ENCODE measurements around the gene NRXN3. TPM values are rescaled to one million over a fixed set of nuclear protein-coding genes. Genes with fewer than 3 reads are reported as not detected.

The NRXN3 gene
- total RNA-seq, 4 donors from 2014 or later = 0.04 to 0.16 TPM; not detected in 2

DNA sequence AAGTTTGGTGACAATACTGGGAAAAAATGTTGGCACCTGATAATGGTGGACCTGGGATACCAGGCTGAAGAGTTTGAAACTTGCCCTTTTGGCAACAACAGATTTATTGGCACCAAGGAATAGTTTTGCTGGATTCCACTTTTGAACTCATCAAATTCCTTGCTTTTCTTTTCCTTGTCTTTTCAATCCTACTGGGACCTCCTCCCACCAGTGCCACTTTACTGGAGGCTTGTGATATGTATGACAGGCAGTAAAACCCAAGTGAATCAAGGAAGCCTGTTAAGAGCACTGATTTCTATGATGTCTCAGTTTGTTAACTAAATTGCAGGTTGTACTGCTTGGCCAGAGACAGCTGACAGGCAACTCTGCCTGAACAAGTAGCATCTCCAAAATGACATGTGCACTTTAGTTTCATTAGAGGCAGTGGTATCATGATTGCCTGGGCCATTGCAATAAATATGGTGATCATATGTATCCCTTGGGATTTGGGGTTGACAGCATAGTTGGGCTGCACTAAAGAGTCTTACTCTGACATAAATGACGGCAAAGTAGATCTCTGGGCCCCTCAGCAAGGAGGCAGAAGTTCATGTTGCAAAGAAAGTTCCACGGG lies 1475.7 kb downstream of the NRXN3 start:
- H3K27ac ChIP-seq = no peak overlapping the region
- H3K4me1 ChIP-seq = no peaks in the 10 kb centered on the region
- ATAC-seq (no peak), DNase-seq (no peak)
- intact Hi-C loops (cut with DNase I; ENCODE audit: low total_unique reads) = no loop called here
- in situ Hi-C loops (cut with MboI; ENCODE audit: low sequenced_read_pairs in 4 of 4) = no loop called here
- H3K4me3 ChIP-seq = no peak overlapping the region
- H3K27me3 ChIP-seq = no peaks in the 10 kb centered on the region
- TF ChIP-seq, protein P1, sequence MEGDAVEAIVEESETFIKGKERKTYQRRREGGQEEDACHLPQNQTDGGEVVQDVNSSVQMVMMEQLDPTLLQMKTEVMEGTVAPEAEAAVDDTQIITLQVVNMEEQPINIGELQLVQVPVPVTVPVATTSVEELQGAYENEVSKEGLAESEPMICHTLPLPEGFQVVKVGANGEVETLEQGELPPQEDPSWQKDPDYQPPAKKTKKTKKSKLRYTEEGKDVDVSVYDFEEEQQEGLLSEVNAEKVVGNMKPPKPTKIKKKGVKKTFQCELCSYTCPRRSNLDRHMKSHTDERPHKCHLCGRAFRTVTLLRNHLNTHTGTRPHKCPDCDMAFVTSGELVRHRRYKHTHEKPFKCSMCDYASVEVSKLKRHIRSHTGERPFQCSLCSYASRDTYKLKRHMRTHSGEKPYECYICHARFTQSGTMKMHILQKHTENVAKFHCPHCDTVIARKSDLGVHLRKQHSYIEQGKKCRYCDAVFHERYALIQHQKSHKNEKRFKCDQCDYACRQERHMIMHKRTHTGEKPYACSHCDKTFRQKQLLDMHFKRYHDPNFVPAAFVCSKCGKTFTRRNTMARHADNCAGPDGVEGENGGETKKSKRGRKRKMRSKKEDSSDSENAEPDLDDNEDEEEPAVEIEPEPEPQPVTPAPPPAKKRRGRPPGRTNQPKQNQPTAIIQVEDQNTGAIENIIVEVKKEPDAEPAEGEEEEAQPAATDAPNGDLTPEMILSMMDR (IDR thresholded peaks at IDR 0.05 in 4 of 5, conservative IDR thresholded peaks at IDR 0.05 in 1 of 5) = no peak
- no peak for TF ChIP-seq POLR2A (IDR thresholded peaks at IDR 0.05)
- no peaks in the 10 kb centered on the region for H3K36me3 ChIP-seq
- H3K9me3 ChIP-seq = no peaks in the 10 kb centered on the region

DNA sequence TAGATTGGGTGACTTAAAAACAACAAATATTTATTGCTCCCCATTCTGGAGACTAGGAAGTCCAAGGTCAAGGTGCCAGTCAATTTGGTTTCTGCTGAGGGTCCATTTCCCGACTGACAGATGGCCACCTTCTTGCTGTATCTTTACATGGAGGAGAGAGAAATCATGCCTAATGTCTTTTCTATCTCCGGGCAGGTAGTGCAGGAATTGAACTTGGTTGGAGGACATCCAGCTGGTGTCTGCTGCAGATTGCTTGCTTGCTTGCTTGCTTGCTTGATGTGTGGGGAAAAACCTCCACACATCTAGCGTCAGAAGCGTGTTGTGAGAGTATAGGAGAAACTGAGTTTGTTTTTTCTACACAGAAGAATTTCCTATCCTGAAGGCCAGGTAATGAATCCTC lies 1479.7 kb downstream of the NRXN3 start:
- H3K27me3 ChIP-seq = no peaks in the 10 kb centered on the region
- no peaks in the 10 kb centered on the region for H3K9me3 ChIP-seq
- H3K36me3 ChIP-seq = no peaks in the 10 kb centered on the region
- H3K27ac ChIP-seq = no peak overlapping the region
- in situ Hi-C loops (cut with MboI; ENCODE audit: low sequenced_read_pairs in 4 of 4) = no loop called here
- DNase-seq = no peak
- no peaks in the 10 kb centered on the region for H3K4me1 ChIP-seq
- no peak for ATAC-seq
- intact Hi-C loops (cut with DNase I; ENCODE audit: low total_unique reads) = no loop called here
- TF ChIP-seq POLR2A (IDR thresholded peaks at IDR 0.05) = no peak
- TF ChIP-seq, protein P1 (IDR thresholded peaks at IDR 0.05 in 4 of 5, conservative IDR thresholded peaks at IDR 0.05 in 1 of 5) = no peak
- H3K4me3 ChIP-seq = no peak overlapping the region

DNA sequence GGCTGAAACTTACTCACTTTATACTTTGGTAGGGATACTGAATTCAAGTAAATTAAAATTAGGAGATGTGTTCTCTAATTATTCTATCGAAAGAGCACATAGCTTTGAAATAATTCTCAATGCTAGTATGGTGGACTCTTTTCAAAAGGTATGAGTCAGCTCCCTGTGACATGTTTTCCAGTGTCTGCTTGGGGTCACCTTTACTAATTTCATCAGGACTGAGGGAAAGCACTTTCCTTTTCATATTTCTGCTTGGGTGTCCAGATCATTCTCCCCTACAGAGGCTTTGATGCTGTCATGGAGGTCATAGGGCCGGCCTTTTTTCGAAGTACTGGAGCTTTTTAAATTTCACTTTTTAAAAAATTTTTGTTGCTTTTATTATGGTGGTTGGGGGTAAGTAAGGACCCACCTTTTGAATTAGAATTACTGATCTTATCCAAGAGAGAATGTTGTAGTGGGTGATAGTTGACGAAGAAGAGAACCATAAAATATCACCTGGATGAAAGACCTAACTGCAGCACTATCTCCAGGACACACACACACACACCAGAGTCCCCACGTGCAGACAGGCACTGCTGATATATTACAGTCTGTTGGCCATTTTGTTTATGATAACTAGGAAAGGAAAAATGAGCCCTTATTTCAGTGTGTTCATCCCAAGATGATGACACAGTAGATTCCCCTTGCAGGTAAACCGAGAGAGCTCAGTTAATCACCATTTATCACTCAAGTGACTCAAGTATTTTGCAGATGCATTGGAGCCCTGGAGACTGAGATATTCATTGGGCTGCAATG lies 1482.5 kb downstream of the NRXN3 start:
- no peak for DNase-seq
- H3K27ac ChIP-seq = no peak overlapping the region
- in situ Hi-C loops (cut with MboI; ENCODE audit: low sequenced_read_pairs in 4 of 4) = no loop called here
- intact Hi-C loops (cut with DNase I; ENCODE audit: low total_unique reads) = no loop called here
- no peaks in the 10 kb centered on the region for H3K36me3 ChIP-seq
- no peaks in the 10 kb centered on the region for H3K27me3 ChIP-seq
- ATAC-seq = no peak
- no peak for TF ChIP-seq POLR2A (IDR thresholded peaks at IDR 0.05)
- TF ChIP-seq, protein P1 (IDR thresholded peaks at IDR 0.05 in 4 of 5, conservative IDR thresholded peaks at IDR 0.05 in 1 of 5) = no peak
- H3K9me3 ChIP-seq = no peaks in the 10 kb centered on the region
- no peak overlapping the region for H3K4me3 ChIP-seq
- no peaks in the 10 kb centered on the region for H3K4me1 ChIP-seq

DNA sequence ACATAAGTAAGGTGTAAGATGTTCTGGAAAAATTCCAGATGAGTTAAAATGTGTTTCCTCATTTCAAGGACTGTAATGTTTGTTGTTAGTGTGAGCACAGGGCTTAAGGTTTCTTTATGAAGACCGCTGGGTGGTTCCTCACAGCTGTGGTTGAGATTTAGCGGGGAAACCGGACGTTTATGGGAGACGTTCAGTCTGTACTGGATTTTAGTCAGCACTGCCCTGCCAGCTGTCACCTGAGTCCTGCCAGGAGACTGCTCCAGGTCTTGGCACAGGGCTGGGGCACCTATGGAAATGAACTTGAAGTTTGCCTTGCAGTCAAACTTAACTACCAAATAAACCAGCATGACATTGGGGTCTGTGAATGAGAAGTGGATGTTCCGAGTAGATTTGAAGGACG lies 1485.9 kb downstream of the NRXN3 start:
- H3K36me3 ChIP-seq = no peaks in the 10 kb centered on the region
- H3K4me3 ChIP-seq = no peak overlapping the region
- no peaks in the 10 kb centered on the region for H3K27me3 ChIP-seq
- H3K9me3 ChIP-seq = no peaks in the 10 kb centered on the region
- TF ChIP-seq POLR2A (IDR thresholded peaks at IDR 0.05) = no peak
- TF ChIP-seq, protein P1 (IDR thresholded peaks at IDR 0.05 in 4 of 5, conservative IDR thresholded peaks at IDR 0.05 in 1 of 5) = no peak
- DNase-seq = no peak
- no peak for ATAC-seq
- H3K4me1 ChIP-seq = no peaks in the 10 kb centered on the region
- intact Hi-C loops (cut with DNase I; ENCODE audit: low total_unique reads) = no loop called here
- H3K27ac ChIP-seq = no peak overlapping the region
- in situ Hi-C loops (cut with MboI; ENCODE audit: low sequenced_read_pairs in 4 of 4) = no loop called here
